OCI-LY7 (cell line): ENCODE data around the gene STAG2. TPM values are rescaled to one million over a fixed set of nuclear protein-coding genes. Genes with fewer than 3 reads are reported as not detected.
A peak's percentile ranks its signal among the peaks of the same experiment; 100 is the strongest.

ENCODE experiments used
- BruUV-seq: library from RNA; stranded (reverse); fragments of 400-500 nt; replicated peaks from 2 replicates; lab custom pipeline; 2021; lab: Mats Ljungman, UMichigan
- CTCF ChIA-PET: fragments of 300-600 bp; sonication (Branson Sonifier 250); formaldehyde crosslinking; loops from one replicate; lab custom pipeline; 2022; ENCODE audit warnings: antibody characterized with exemption; ENCODE audit not compliant: unreplicated experiment; lab: Charles Lee
- POLR2A ChIA-PET: fragments of 300-600 bp; sonication (Branson Sonifier 250); formaldehyde crosslinking; loops from one replicate; lab custom pipeline; 2022; ENCODE audit warnings: antibody characterized with exemption; lab: Charles Lee
- DNase-seq: peaks from one replicate; pipeline ENCODE4 v3.0.0-alpha.2; 2015; ENCODE audit warnings: low spot score
- H2AFZ ChIP-seq: fragments of 200-600 bp; sonication (generic), shearing (Covaris generic); 2 replicates; pipeline ENCODE4 v1.6.1; 2014; ENCODE audit warnings: mild to moderate bottlenecking, antibody characterized with exemption, low read length, moderate library complexity
- H3K27ac ChIP-seq: fragments of 200-600 bp; sonication (generic); 2 replicates; pipeline ENCODE4 v1.5.1; 2014; ENCODE audit warnings: mixed run types, low read depth, mild to moderate bottlenecking, moderate library complexity, low read length, inconsistent platforms; ENCODE audit not compliant: poor library complexity, severe bottlenecking
- H3K36me3 ChIP-seq: fragments of 200-600 bp; sonication (generic); 2 replicates; pipeline ENCODE4 v1.6.1; 2014; ENCODE audit warnings: mild to moderate bottlenecking, antibody characterized with exemption, low read length, moderate library complexity, mixed read lengths; ENCODE audit not compliant: insufficient read depth
- H3K4me1 ChIP-seq: fragments of 200-600 bp; sonication (generic); 2 replicates; pipeline ENCODE4 v1.5.1; 2014; ENCODE audit warnings: mild to moderate bottlenecking, low read length; ENCODE audit not compliant: insufficient read depth, poor library complexity, severe bottlenecking
- H3K4me2 ChIP-seq: fragments of 200-600 bp; sonication (generic); 2 replicates; pipeline ENCODE4 v1.6.1; 2014; ENCODE audit warnings: mild to moderate bottlenecking, low read length
- H3K4me3 ChIP-seq: fragments of 200-600 bp; sonication (generic); 2 replicates; pipeline ENCODE4 v1.5.1; 2014; ENCODE audit warnings: mild to moderate bottlenecking, low read depth, low read length; ENCODE audit not compliant: poor library complexity, severe bottlenecking
- H3K79me2 ChIP-seq: fragments of 200-600 bp; sonication (generic); 2 replicates; pipeline ENCODE4 v1.6.1; 2016; ENCODE audit warnings: low read depth, mild to moderate bottlenecking, low read length, moderate library complexity, mixed read lengths; ENCODE audit not compliant: insufficient read depth
- H3K9me2 ChIP-seq: fragments of 200-600 bp; sonication (generic); 2 replicates; pipeline ENCODE4 v1.6.1; 2016; ENCODE audit warnings: mild to moderate bottlenecking, low read length, mixed read lengths; ENCODE audit not compliant: insufficient read depth
- H3K9me3 ChIP-seq: fragments of 200-600 bp; sonication (generic); 2 replicates; pipeline ENCODE4 v1.6.1; 2014; ENCODE audit warnings: mild to moderate bottlenecking, mixed run types, low read length, mixed read lengths
- H4K20me1 ChIP-seq: fragments of 200-600 bp; sonication (generic); 2 replicates; pipeline ENCODE4 v1.6.1; 2014; ENCODE audit warnings: mild to moderate bottlenecking, antibody characterized with exemption, low read length, moderate library complexity, mixed read lengths; ENCODE audit not compliant: insufficient read depth
- EZH2phosphoT487 ChIP-seq: fragments of 200-600 bp; sonication (generic); IDR thresholded peaks from 2 replicates; pipeline ENCODE4 v1.6.1; 2018; ENCODE audit warnings: low read depth, borderline replicate concordance, mild to moderate bottlenecking, mixed run types, antibody characterized with exemption, low read length, moderate library complexity, mixed read lengths
- intact Hi-C: fragments of 100-400 bp; cut with micrococcal nuclease; formaldehyde crosslinking; loops from one replicate; pipeline ENCODE4 v1.10.0; 2022; ENCODE audit not compliant: unreplicated experiment
- total RNA-seq, 2 experiments: library from RNA; depleted of rRNA in 1 of 2; stranded (reverse); fragments of >200 nt in 1 of 2; shearing (Covaris generic) in 1 of 2; gene quantifications; 2 replicates each; pipeline ENCODE4 v1.2.3, GENCODE V29; 2014 to 2022
- TF ChIP-seq, protein P1 (sequence below): fragments of 200-600 bp; sonication (generic); conservative IDR thresholded peaks from 2 replicates; pipeline ENCODE4 v1.5.1; 2014; ENCODE audit warnings: mild to moderate bottlenecking, antibody characterized with exemption, low read length, moderate library complexity, mixed read lengths

The STAG2 gene
- total RNA-seq, 2 experiments from 2014 or later, result 56.7 to 68.9 TPM

DNA sequence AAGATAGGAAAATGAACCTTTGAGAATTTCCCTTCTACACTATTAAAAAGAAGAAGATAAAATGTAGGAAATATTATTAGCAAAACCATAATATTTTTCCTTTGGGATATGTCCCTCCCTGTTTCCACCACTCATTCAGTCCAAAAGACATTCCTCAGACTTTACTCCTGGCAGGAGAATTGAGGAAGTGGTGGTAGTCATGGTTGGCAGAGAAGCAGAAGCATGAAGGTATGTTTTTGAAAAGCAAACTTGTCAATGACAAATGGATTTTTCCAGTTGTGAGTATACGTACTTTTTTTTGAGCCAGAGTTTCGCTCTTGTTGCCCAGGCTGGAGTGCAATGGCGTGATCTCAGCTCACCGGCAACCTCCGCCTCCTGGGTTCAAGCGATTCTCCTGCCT lies 13.7 kb downstream of the STAG2 start:
- H3K4me1 ChIP-seq, result peaks cover 31% of the 10 kb centered on the region
- no TSS peak for BruUV-seq
- TF ChIP-seq, protein P1, sequence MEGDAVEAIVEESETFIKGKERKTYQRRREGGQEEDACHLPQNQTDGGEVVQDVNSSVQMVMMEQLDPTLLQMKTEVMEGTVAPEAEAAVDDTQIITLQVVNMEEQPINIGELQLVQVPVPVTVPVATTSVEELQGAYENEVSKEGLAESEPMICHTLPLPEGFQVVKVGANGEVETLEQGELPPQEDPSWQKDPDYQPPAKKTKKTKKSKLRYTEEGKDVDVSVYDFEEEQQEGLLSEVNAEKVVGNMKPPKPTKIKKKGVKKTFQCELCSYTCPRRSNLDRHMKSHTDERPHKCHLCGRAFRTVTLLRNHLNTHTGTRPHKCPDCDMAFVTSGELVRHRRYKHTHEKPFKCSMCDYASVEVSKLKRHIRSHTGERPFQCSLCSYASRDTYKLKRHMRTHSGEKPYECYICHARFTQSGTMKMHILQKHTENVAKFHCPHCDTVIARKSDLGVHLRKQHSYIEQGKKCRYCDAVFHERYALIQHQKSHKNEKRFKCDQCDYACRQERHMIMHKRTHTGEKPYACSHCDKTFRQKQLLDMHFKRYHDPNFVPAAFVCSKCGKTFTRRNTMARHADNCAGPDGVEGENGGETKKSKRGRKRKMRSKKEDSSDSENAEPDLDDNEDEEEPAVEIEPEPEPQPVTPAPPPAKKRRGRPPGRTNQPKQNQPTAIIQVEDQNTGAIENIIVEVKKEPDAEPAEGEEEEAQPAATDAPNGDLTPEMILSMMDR, result no peak
- TF ChIP-seq EZH2phosphoT487, result no peak

DNA sequence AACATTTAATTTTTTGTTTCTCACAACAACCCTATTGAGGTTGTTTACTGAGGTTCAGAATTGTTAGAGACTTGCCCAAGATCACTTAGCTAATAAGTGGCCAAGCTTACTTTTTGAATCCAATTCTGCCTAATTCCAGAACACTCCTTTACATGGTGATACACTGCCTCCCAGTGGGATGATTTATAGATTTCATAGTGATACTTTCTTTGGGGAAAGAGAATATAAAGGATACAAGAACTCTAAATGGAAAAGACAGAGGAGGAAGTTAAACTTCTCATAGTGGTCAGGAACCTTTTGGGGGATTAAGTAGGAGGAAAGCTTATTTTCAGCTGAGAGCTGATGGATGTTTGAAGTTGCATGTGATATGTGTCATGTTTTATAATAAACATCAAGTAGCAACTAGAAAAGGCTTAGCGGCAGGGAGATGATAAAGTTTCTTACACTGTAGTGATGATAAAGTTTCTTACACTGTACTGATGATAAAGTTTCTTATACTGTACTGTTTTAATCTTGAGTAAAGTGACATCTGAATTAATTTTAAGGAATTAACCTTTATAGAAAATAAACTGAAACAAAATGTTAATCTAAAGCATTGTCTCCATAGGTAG lies 15.3 kb downstream of the STAG2 start:
- Histone ChIP-seq H3K9me2 (no peaks in the 10 kb centered on the region), H3K4me2 (0 out of 2 replicates have a peak overlapping the region, but pooled peaks have one; percentile 16), H4K20me1 (peaks cover 5% of the 10 kb centered on the region), H2AFZ (no peak overlapping the region), H3K4me3 (no peak overlapping the region), H3K9me3 (no peaks in the 10 kb centered on the region), H3K27ac (no peak overlapping the region), H3K36me3 (no peaks in the 10 kb centered on the region; the same call in 1 of the 2 replicates), H3K4me1 (peaks cover 33% of the 10 kb centered on the region), H3K79me2 (peaks cover 94% of the 10 kb centered on the region)
- no peak for TF ChIP-seq EZH2phosphoT487
- TF ChIP-seq, protein P1, result peak; percentile 61
- peak; percentile 9 for DNase-seq
- intact Hi-C loops, result no loop called here
- BruUV-seq, result no TSS peak
- ChIA-PET POLR2A (interaction anchor here (0.9 to 1.1 kb wide), 2 partner anchors 18 to 24 kb away, joined by 3 to 4 read pairs; no protein-coding TSS in a partner anchor), CTCF (no interaction called here)

More for the DNA sequence above, 13.7 kb downstream of the STAG2 start:
- intact Hi-C loops, result no loop called here
- Histone ChIP-seq H3K9me2 (no peaks in the 10 kb centered on the region), H3K79me2 (peaks cover 94% of the 10 kb centered on the region), H2AFZ (no peak overlapping the region), H3K27ac (no peak overlapping the region), H3K9me3 (no peaks in the 10 kb centered on the region), H3K4me2 (no peak overlapping the region), H3K4me3 (no peak overlapping the region), H3K36me3 (peaks cover 3% of the 10 kb centered on the region; the same call in 1 of the 2 replicates), H4K20me1 (peaks cover 5% of the 10 kb centered on the region)
- DNase-seq, result no peak
- CTCF ChIA-PET, result no interaction called here
- POLR2A ChIA-PET, result no interaction called here

DNA sequence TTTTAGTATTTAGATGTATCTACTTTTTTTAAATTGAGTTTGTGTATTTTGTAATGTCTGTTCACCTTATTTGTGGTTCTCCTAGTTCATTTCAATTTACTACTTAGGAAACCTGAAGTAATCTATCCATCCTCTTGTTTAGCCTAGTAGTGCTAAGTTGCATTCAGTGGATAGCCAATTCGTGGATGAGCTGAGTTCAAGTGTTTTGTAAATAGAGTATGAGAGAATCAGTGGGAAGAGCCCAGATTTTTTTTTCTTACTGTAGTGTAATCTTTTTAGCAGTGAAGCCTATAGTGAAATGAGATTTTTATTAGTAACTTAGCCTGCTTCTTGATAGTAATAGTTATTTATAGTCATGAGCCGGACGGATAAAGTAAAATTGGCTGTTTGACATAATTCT lies 21.7 kb downstream of the STAG2 start:
- Histone ChIP-seq H3K4me3 (no peak overlapping the region), H3K27ac (no peak overlapping the region), H2AFZ (no peak overlapping the region), H3K4me1 (peaks cover 20% of the 10 kb centered on the region), H3K36me3 (peaks cover 4% of the 10 kb centered on the region), H3K9me2 (no peaks in the 10 kb centered on the region), H3K9me3 (no peaks in the 10 kb centered on the region), H4K20me1 (peaks cover 10% of the 10 kb centered on the region), H3K4me2 (peak overlapping the region; percentile 60), H3K79me2 (peaks cover 96% of the 10 kb centered on the region)
- POLR2A ChIA-PET, result interaction anchor here (0.7 kb wide), 5 partner anchors 32 to 293 kb away, joined by 3 to 9 read pairs (median 5); no protein-coding TSS in a partner anchor
- DNase-seq, result no peak
- TF ChIP-seq, protein P1, result no peak
- no peak for TF ChIP-seq EZH2phosphoT487
- CTCF ChIA-PET, result no interaction called here
- intact Hi-C loops, result no loop called here
- no TSS peak for BruUV-seq
